K562 (cell line): ENCODE data around the gene COL16A1. TPM values are rescaled to one million over a fixed set of nuclear protein-coding genes. Genes with fewer than 3 reads are reported as not detected.
"Not testable (repeated sequence)": the region's sequence is repeated elsewhere in the genome, so short reads cannot be mapped to it uniquely, and the experiment has no call there.

ENCODE experiments used
- ATAC-seq: fragments of 200-7000 bp; cut with Tn5 transposase; 3 replicates; pipeline ENCODE4 v1.9.1; 2020; ENCODE audit warnings: moderate library complexity
- BruUV-seq: library from RNA; stranded (reverse); fragments of 400-500 nt; replicated peaks from 2 replicates; lab custom pipeline; 2021; lab: Mats Ljungman, UMichigan
- CTCF ChIA-PET: fragments of 300-600 bp; formaldehyde crosslinking; extraction: SDS; loops from one replicate; lab custom pipeline; 2021; ENCODE audit warnings: low intra/inter-chr PET ratio; lab: Yijun Ruan, JAX
- POLR2A ChIA-PET: fragments of 300-600, 350-650 bp; sonication (Branson Sonifier 250); formaldehyde crosslinking; extraction: SDS; loops from one replicate; lab custom pipeline; 2021; ENCODE audit warnings: antibody characterized with exemption, inconsistent platforms; lab: Yijun Ruan, JAX
- DNase-seq, 4 experiments: peaks; one replicate each; pipeline versions ENCODE4 v3.0.0 to v3.0.0-alpha.2; 2011 to 2018; ENCODE audit warnings: low spot score in 3 of 4, mixed read lengths in 3 of 4; ENCODE audit errors: extremely low read depth in 1 of 4
- FAIRE-seq: peaks from 2 replicates; lab custom pipeline; 2011; peaks lifted over from hg19 to GRCh38; lab: Jason Lieb, UNC
- H2AFZ ChIP-seq: 2 replicates; pipeline ENCODE4 v1.6.0; 2011; ENCODE audit warnings: low read depth, low read length, control low read depth, inconsistent platforms
- H3K27ac ChIP-seq: fragments of 200-600 bp; 3 replicates; pipeline ENCODE4 v1.8.0; 2011; ENCODE audit warnings: low read depth, mild to moderate bottlenecking, control low read depth, inconsistent platforms, low read length, moderate library complexity, mixed read lengths; ENCODE audit errors: extremely low read depth
- H3K27me3 ChIP-seq, 2 experiments: fragments of 300-600 bp in 1 of 2; 2 replicates in 1 of 2; 3 replicates in 1 of 2; pipeline versions ENCODE4 v1.6.0 to v1.8.0; 2011; ENCODE audit warnings: inconsistent platforms in 2 of 2, low read length in 2 of 2, mild to moderate bottlenecking in 1 of 2, mixed read lengths in 1 of 2, moderate library complexity in 1 of 2; ENCODE audit not compliant: control insufficient read depth in 2 of 2, insufficient read depth in 2 of 2
- H3K36me3 ChIP-seq: fragments of 300-600 bp; 3 replicates; pipeline ENCODE4 v1.8.0; 2011; ENCODE audit warnings: mild to moderate bottlenecking, low read length, inconsistent platforms; ENCODE audit not compliant: control insufficient read depth, insufficient read depth
- H3K4me1 ChIP-seq, 2 experiments: fragments of 200-600 bp in 1 of 2; replicated peaks in 1 of 2; 2 replicates in 1 of 2; 3 replicates in 1 of 2; pipeline versions ENCODE4 v1.5.1 to v1.8.0; 2011; ENCODE audit warnings: inconsistent platforms in 2 of 2, low read length in 2 of 2, mild to moderate bottlenecking in 1 of 2, mixed read lengths in 1 of 2, moderate library complexity in 1 of 2; ENCODE audit not compliant: control insufficient read depth in 2 of 2, insufficient read depth in 2 of 2
- H3K4me2 ChIP-seq: 2 replicates; pipeline ENCODE4 v1.6.1; 2011; ENCODE audit warnings: low read length, control low read depth, inconsistent platforms, mixed read lengths; ENCODE audit not compliant: insufficient read depth
- H3K4me3 ChIP-seq: fragments of 200-600 bp; sonication (generic), shearing (Covaris generic); 2 replicates; pipeline ENCODE4 v1.5.1; 2016; ENCODE audit warnings: control low read depth, inconsistent platforms
- H3K79me2 ChIP-seq: fragments of 200-600 bp; 3 replicates; pipeline ENCODE4 v1.8.0; 2011; ENCODE audit warnings: low read length, inconsistent platforms; ENCODE audit not compliant: control insufficient read depth, insufficient read depth
- H3K9ac ChIP-seq, 2 experiments: 2 replicates each; pipeline versions ENCODE4 v1.6.0 to v1.6.1; 2011; ENCODE audit warnings: low read depth in 2 of 2, low read length in 2 of 2, control low read depth in 1 of 2, inconsistent platforms in 1 of 2, mild to moderate bottlenecking in 1 of 2, mixed read lengths in 1 of 2; ENCODE audit not compliant: insufficient read depth in 1 of 2
- H3K9me1 ChIP-seq: one replicate; pipeline ENCODE4 v1.6.0; 2011; ENCODE audit warnings: inconsistent platforms, mild to moderate bottlenecking, low read length, moderate library complexity; ENCODE audit not compliant: control insufficient read depth, insufficient read depth
- H3K9me3 ChIP-seq: replicated peaks from 2 replicates; pipeline ENCODE4 v1.5.1; 2011; ENCODE audit warnings: low read depth, low read length, inconsistent platforms; ENCODE audit not compliant: control insufficient read depth, insufficient read depth
- H4K20me1 ChIP-seq: replicated peaks from 2 replicates; pipeline ENCODE4 v1.6.1; 2011; ENCODE audit warnings: low read length, inconsistent platforms, mixed read lengths; ENCODE audit not compliant: control insufficient read depth, insufficient read depth
- CEBPB ChIP-seq: fragments of 450-650 bp; IDR thresholded peaks from 2 replicates; pipeline ENCODE4 v1.6.1; 2016; ENCODE audit warnings: missing genetic modification characterization, missing compliant biosample characterization
- EGR1 ChIP-seq: fragments of 450-650 bp; conservative IDR thresholded peaks from 2 replicates; pipeline ENCODE4 v1.6.1; 2017; ENCODE audit warnings: mild to moderate bottlenecking
- ZNF512 ChIP-seq: IDR thresholded peaks from 2 replicates; pipeline ENCODE4 v1.6.1; 2016; ENCODE audit warnings: missing genetic modification characterization, missing compliant biosample characterization
- WGBS: fragments of 100-300 bp; shearing (Covaris generic); methylation state at CpG from one replicate; pipeline ENCODE4 v1.1.6; 2016; ENCODE audit warnings: low coverage, mixed read lengths; ENCODE audit not compliant: insufficient coverage; ENCODE audit errors: missing lambda C conversion rate; 5-methylcytosine and 5-hydroxymethylcytosine counted together
- in situ Hi-C: fragments of 300-500 bp; cut with MboI; formaldehyde crosslinking; loops from 4 replicates; pipeline ENCODE4 v1.15.0; 2018; ENCODE audit warnings: inconsistent platforms, mixed read lengths
- intact Hi-C: fragments of 100-400 bp; cut with micrococcal nuclease; formaldehyde crosslinking; loops from 2 replicates; pipeline ENCODE4 v1.14.2; 2022
- polyA plus RNA-seq, 8 experiments: library from polyadenylated mRNA; depleted of rRNA in 4 of 8; stranded (reverse) in 5 of 8; unstranded in 3 of 8; fragments of >200 nt; fragmentation: Nextera tagmentation in 2 of 8; fragmentation: Illumina TruSeq in 1 of 8; extraction: Ambion mirVana in 2 of 8; extraction: Trizol in 1 of 8; gene quantifications; 2 replicates each; pipeline versions ENCODE4 v1.2.1 to v1.2.3, GENCODE V29; 2011 to 2014; ENCODE audit warnings: inconsistent platforms in 1 of 8, missing spikeins in 1 of 8
- total RNA-seq, 7 experiments: library from RNA; depleted of rRNA in 6 of 7; stranded (reverse); fragments of >200 nt in 6 of 7; fragmentation: Illumina TruSeq in 2 of 7; extraction: Trizol in 2 of 7; gene quantifications; 2 replicates each; pipeline versions ENCODE4 v1.2.1 to v1.2.3, GENCODE V29; 2011 to 2021; ENCODE audit warnings: low replicate concordance in 1 of 7

COL16A1 gene
- total and polyA plus RNA-seq, 9 of the 15 experiments (the other 6 are each of a cell fraction or from before 2014, with no cell fraction given): 0.11 to 0.60 (median 0.11) TPM; not detected in 6

GRCh38 chr1:31707059-31707600 lies 3.3 kb upstream of the COL16A1 start:
- H3K9ac ChIP-seq, in situ Hi-C loops, DNase-seq, H2AFZ ChIP-seq, FAIRE-seq, H3K9me1 ChIP-seq, H3K4me3 ChIP-seq, H3K79me2 ChIP-seq, CTCF ChIA-PET, H3K36me3 ChIP-seq, H4K20me1 ChIP-seq, H3K4me2 ChIP-seq, POLR2A ChIA-PET, H3K27ac ChIP-seq, intact Hi-C loops, BruUV-seq, ATAC-seq, H3K9me3 ChIP-seq: not testable (repeated sequence)
- 0 out of 2 replicates have a peak, but pooled peaks have one; percentile 17 for TF ChIP-seq EGR1
- TF ChIP-seq ZNF512: peak; percentile 82
- peak; percentile 54; the same call in 1 of the 2 replicates for TF ChIP-seq CEBPB (tag)
- WGBS: 23% methylated on average over 4 of the region's 4 CpGs
- Histone ChIP-seq H3K27me3 (peaks cover 14 to 39% of the 10 kb centered on the region in 2 experiments), H3K4me1 (peaks cover 10 to 17% of the 10 kb centered on the region in 2 experiments; a peak in 4 of 5 replicates)
